Amniotic stem cell (primary cell): ENCODE results near the gene ZFYVE19.

ENCODE experiments used
- DNase-seq: peaks from one replicate; lab custom pipeline; 2025; lab: John Stamatoyannopoulos, UW

ZFYVE19 gene

DNA sequence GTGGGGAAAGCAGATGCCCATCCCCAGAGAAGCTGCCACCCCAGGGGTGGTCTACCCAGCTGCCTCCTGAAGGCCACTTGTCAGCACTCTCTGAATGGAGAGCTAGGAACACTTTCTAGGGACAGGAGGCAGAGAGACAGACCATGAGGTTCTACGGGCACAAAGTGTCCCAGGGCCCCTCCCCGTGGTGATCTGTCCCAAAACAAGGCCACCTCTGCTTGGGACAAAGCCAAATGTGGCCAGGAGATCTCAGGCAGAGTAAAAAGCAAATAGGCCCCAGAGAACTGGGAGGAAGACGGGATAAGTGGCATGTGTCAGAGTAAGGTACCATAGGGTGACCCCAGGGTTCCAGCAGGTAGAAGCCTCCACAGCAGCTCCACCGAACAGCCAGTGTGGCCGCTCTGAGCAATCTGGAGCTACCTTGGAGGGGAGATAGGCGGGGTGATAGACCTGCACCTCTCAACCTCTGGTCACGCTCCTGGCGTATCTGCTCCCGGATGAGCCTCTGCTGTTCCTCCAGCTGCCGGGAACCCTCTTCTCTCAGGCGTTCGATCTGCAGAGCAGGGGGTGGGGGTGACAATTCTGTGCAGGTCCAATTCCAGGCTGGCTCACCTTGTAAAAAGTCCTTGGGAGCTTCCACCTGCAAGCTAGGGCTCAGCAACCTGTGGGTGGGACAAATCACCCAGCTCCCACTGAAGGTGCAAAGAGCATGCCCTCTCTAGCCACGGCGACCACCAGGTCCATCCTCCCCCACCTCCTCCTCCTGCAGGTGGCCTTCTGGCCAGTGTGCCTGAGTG lies 31.0 kb upstream of the ZFYVE19 start:
- no peak for DNase-seq

DNA sequence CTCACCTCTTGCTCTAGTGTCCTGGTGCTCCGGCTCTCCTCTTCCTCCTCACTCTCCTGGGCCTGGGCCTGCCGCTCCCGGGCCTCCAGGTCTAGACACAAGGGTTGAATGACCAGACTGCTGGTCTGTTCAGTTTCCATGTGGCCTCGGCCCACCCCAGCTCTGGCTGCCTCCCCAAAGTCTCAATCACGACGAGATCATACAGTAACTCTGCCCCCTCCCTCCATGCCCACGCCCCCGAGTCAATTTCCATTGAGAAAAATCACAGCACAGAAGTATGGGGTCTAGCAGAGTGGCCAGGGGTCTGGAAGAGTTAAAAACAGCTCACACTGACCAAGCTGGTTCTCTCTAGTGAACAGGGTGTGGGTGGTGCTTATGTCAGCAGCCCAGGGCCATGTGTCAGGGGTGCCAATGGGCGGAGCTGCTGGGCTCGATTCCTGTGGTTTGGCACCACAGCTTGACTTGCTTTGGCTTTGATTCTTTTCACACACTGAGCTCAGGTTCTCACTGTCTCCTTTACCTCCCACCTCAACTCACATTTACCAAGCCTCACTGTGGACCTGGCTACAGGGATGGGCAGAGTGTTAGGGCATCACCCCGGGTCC lies 30.2 kb upstream of the ZFYVE19 start:
- DNase-seq = no peak

DNA sequence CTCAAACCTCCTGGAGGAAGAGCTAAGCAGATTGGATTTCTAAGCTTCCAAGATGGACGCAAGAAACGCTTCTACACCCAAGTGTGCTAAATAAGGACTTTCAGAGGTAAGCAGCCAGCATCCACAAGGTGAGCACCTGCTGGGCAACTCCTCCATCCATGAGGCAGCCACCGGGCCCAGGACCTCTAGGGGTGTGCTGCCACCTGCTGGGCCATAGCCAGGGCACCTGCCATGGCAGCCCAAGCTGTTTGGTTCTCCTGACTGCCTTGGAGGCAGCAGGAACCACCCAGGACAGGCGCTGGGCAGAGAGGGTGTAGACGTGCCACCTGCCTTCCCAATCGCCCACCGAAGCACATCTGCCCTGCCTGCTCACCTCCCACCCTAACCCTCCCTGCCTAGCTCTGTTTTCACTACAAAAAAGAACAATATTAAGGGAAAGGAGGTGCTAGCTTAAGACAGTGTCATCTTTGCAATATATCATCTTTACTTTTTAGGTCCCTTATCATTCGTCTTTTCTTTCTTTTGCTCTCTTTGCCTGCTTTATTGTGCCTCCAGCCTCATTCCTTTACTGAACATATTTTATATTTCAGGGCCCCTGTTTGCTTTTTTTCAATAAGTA lies 24.2 kb upstream of the ZFYVE19 start:
- DNase-seq = no peak

DNA sequence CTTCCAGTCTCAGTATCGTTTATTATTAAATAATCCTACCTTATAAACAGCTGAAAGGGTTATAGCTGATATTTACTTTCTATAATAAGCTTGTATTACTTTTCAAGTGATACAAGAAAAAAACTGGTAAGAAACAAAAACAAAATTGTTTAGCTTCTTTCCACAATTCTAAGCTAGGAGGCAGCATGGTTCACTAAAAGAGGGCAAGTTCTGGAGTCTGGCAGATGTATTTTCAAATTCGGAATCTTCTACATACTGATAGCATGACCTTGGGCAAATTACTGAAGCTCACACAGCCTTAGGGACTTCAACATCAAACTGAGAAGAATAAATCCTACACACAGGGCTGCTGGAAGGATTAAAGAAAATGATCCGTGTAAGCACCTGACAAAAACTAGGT lies 21.7 kb upstream of the ZFYVE19 start:
- DNase-seq = no peak

DNA sequence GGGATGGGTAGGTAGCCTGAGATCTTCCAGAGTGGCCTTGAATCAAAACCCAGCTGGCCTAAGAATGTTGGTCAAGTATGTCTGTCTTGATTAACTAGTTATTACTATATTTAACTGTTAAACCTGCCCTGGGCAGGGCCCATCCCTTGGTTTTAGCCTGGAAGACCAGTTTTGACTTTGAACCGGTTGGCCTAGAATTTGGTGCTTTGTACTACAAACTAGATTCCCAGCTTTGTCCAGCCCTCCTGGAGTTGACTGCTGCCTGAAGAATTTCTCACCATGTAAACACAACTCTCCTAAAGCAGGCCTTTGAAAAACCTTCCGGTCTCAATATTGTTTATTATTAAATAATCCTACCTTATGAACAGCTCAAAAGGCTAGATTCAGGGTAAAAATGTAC lies 21.1 kb upstream of the ZFYVE19 start:
- DNase-seq = no peak

DNA sequence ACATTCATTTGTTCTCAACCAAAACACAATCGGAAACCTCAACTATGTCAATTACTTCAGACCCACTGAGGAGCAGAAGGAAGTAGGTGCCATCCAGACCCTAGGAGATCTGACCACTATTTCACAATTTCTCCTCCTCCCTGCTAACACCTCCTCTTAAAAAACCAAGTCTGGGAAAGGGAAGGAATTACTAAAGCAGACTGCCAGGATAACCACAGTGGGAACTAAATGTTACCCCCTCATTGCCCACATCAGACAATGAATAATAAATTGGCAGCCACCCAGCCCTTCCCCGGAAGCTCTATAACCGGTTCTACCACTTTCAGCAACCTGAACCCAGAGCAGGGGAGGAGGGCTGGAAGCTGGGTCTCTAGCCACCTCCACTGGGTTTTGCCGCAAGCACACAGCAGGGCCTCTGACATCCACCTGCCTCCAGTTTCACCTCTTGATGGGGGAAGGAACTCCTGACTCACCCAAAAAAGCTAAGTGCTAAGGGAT lies 19.5 kb upstream of the ZFYVE19 start:
- DNase-seq = no peak

DNA sequence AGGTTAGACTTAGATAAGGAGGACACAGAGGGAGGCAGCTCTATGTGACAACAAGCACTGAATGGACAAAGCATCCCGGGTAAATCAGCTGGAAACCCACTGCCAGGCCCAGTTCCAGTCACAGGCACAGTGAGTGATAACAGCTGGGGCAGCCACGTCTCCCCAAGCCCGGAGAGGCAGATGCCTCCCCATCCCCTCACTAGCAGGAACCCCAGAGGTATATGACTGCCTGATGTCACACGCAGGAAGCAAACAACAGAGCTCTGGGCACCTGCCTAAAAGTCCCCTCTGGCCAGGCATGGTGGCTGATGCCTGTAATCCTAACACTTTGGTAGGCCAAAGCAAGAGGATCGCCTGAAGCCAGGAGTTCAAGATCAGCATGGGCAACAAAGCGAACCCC lies 18.9 kb upstream of the ZFYVE19 start:
- DNase-seq = no peak

DNA sequence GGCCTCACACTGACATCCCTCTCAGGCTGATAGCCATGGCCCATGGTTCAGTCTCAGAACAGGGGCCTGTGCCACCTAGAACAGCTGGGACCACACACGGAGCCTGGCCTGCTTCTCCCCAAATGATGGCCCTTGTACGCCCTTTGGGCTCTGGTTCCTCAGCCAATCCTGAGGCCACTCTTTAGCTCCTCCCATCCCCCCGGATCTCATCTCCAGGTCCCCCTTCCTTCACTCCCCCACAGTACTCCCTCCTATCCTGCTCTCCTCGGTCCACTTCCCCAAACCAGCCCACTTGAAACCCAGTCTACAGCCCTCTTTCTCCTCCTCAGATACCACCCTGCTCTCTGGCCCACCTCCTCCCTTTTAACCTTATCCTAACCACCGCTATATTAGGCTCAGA lies 17.8 kb upstream of the ZFYVE19 start:
- DNase-seq = no peak

DNA sequence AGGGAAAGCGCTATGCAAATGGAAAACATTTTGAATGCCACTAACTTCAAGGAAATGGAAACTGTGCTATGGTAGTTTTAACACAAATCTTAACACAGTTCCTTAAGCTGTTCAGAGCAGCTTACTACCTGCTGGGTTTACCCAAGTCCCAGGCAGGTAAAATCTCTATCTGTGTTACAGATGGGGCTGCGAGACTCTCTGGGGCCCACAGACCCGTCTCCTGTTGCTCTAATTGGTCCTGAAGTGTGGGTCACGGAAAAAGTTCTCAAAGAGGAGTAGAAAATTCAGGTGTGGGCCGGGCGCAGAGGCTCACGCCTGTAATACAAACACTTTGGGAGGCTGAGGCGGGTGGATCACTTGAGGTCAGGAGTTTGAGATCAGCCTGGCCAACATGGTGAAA lies 16.9 kb upstream of the ZFYVE19 start:
- no peak for DNase-seq

DNA sequence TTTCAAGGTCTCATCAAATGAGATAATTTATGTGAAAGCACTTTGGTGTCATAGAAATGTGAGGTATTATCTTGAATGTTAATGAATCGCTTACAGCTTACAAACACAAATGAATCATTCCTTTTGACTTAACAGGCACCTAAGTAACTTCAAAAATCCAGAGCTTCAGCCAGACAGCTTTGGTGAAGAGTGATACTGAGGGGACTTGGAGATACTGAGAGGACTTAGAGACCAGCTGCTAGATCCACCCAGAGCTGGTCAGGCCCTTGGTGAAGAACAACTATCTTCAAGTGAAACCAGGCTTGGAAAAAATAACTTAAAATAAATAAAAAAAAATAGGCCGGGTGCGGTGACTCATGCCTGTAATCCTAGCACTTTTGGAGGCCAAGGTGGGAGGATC lies 16.2 kb upstream of the ZFYVE19 start:
- no peak for DNase-seq

DNA sequence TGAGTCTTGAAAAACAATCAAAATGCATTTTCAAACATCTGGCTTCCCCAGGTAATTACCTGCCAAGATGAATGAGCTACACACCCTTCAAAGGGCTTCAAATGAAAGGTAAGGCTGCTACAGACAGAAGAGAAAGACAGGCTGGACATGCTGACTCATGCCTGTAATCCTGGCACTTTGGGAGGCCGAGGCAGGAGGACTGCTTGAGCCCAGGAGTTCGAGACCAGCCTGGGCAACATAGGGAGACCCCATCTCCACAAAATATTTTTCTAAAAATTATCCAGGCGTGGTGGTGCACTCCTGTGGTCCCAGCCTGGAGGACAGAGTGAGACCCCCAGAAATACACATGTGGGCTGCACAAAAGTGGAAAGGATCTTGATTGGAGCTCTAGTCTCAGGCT lies 14.5 kb upstream of the ZFYVE19 start:
- no peak for DNase-seq

DNA sequence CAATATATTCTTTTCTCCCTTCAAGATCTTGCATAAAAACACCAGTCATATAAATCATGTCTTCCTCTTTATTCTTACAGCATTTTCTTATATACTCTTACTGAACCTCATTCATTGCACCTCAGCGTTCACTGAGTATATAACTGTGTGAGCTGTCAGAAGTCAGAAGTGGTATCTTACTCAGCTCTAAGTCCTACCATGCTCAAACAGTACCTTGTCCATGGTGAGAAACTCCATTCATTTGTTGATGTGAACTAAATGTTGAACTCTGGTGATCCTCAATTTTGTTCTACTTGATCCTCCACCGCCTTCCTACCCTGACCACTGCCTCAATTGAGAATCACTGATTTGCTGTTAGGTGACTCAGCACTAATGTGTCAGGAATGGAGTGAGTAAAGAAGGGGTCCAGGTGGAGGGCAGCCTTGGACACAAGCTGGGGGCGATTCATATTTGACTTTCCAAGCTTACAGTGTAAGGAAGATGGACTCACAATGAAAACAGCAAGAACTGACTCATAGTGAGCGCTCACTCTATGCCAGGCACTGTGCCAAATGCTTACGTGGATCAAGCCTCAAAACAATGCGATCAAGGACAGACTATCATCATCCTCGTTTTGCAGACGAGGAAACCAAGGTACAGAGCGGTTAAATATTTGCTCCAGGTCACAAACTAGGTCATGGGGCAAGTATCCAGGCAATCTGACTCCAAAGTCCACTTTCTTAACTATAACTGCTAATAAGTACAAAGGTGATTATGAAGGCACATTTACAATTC lies 13.5 kb upstream of the ZFYVE19 start:
- DNase-seq = peak; percentile 86

DNA sequence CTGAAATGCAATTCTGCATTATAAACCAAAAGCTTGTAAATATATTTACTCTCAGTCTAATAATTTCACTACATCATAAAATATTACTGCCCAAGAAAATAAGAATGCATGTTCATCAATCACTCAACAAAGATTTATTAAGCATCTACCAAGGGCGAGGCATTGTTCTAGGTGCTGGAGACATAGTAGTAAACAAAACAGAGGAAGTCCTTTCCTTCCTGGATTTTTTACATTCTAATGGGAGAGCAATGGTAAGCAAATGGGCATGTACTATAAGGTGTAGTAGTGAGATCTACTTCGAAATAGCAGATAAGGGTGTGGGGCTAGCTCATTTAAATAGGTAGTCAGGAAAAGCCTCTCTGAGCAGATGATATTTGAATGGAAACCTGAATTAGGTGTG lies 10.8 kb upstream of the ZFYVE19 start:
- DNase-seq = no peak

DNA sequence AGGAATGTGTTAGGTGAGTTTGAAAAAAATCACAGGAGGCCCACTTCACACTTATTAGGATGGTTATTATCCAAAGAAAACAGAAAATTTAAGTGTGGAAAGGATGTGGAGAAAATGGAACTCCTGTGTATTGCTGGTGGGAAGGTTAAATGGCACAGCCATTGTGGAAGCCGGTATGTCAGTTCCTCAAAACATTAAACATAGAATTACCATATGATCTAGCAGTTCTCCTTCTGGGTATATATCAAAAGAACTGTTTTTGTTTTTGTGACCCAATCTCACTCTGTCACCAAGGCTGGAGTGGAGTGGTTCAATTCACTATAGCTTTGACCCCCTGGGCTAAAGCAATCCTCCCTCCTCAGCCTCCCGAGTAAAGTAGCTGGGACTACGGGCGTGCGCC lies 10.4 kb upstream of the ZFYVE19 start:
- DNase-seq = no peak

DNA sequence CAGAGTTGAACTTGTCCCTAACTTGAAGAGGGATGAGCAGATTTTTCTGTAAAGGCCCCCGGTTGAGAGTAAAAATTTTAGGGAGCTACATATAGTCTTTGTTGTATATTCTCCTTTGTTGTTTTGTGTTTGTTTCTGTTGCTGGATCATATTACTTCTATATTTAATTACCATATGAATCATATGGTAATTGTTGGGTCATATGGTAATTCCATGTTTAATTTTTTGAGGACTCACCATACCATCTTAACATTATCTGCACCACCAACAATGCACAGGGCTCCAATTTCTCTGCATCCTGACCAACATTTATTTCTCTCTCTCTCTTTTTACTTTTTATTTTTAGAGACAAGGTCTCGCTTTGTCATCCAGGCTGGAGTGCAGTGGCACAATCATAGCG lies 7.4 kb upstream of the ZFYVE19 start:
- no peak for DNase-seq

DNA sequence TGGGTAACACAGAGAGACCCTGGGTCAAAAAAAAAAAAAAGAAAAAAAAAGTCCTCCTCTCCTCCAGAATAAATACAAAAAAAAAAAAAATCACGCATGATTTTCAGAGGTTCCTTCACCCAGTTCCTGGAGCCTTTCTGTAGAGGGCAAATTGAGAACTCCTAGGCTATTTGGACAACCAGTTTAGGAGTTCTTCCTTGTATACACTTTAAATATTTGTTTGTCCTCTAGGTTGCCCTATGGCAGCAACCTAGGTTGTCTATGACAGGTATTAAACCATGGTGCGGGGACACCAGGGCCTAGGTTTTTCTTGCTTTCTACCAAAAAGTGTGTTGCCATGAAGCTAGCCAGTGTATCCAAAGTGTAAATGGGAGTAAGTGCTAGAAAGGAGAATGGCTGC lies 3.8 kb upstream of the ZFYVE19 start:
- DNase-seq = no peak

DNA sequence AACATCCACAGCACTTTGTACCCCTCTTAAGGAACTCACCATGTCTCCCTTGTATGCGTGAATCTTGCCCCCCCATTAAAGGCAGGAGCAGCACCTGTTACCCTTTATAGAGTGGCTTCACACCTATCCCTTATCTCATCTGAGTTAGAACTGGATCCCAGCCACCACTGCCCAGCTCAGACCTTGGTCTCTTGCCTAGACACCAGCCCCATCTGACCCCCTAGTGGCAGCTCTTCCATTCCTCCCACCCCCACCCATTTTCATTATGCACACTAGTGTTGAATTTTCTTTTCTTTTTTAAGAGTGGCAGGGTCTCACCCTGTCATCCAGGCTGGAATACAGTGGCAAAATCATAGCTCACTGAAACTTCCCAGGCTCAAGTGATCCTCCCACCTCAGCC lies 3.2 kb upstream of the ZFYVE19 start:
- no peak for DNase-seq

DNA sequence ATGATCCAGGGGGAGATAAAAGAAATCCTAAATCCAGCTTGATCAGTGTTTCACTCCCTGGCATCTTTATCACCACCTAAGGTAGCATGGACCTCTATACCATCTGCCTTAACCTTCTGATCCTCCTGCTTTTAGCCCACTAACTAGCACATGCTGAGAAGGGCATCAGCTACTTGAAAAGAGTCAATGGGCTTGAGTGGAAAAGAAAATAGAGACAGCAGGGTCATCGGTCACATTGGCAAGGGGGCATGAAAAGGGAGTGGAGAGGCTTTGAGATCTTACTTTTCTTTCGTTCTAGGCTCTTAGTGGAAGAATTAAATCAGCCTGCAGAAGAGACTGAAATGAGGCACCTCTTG lies 239 bp upstream of the ZFYVE19 start:
- DNase-seq = no peak

DNA sequence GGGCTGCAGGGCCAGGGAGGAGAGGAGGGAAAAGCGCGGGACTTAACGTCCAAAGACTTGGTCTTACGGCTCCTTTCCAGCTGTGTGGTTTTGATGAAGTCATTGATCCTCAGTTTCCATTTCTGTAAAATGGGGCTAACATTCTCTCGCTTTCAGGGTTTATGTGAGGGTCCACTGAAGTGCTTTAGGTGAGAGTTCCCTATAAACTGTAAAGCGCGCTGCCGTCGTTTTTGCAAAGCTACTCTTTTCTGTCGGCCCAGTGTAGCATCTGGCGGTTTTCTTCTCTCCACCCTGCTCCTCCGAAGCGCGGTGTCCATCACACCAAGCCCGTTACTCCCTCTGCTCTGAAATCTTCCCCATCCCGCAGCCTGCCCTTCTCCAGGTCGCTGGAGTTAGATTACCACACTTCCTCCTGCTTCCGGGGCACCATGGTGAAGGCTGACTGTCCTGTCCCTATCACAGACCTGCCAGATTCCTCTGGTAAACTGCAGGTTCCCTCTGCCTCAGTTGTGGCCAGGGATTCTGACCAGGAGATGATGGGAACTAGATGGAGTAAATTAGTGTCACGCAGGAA lies 1.1 kb downstream of the ZFYVE19 start:
- DNase-seq = no peak

DNA sequence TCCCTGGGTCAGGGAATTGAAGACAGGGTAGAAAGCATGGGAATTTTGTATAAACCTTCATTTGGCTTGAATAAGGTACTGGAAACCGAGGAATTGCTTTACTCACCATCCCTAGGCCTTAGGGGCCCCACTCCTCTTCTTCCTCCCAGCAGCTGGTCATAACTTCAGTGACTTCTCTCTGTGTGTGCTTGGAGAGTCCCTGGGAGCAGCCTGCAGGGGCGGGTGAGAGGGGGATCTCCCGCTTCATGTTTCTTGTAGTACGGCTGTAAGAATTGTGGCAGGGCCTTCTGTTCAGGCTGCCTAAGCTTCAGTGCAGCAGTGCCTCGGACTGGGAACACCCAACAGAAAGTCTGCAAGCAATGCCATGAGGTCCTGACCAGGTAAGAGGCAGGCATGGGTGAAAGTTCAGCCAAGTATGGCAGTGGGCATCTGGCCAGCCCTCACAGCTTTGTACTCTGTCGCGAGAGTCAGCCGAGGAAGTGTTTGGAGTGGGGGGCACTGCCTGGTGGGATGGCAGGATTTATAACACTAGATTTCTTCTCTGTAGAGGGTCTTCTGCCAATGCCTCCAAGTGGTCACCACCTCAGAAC lies 2.1 kb downstream of the ZFYVE19 start:
- no peak for DNase-seq

DNA sequence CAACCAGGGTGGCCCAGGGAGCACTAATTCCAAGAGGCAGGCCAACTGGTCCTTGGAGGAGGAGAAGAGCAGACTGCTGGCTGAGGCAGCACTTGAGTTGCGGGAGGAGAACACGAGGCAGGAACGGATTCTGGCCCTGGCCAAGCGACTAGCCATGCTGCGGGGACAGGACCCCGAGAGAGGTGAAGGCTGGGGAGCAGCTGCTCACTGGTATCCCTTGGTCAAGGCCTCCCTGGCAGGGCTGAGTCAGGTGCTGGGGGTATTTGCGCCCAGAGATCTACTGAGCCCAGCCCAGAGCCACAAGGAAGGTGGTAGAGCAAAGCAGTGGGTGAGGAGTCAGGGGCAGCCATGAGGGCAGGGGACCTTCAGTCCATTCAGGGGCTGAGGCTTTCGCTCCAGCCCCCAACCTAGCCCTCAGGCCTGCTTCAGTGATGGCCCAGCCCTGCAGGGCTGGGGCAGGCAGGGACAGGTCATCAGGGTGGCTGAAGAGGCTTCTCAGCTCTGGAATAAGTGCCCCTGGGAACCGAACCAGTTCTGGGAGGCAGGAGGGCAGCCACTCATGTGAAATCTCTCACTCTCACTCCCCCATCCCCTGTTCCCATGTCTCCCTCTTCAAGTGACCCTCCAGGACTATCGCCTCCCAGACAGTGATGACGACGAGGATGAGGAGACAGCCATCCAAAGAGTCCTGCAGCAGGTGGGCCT lies 6.0 kb downstream of the ZFYVE19 start:
- DNase-seq = no peak
